Measurements from ENCODE around the gene GPR107. TPM values are rescaled to one million over a fixed set of nuclear protein-coding genes. Genes with fewer than 3 reads are reported as not detected.

The GPR107 gene
- total and polyA plus RNA-seq, 2 of the 8 experiments (the other 6 are each of a cell fraction or from before 2014, with no cell fraction given) = 19.3 to 30.7 TPM

DNA sequence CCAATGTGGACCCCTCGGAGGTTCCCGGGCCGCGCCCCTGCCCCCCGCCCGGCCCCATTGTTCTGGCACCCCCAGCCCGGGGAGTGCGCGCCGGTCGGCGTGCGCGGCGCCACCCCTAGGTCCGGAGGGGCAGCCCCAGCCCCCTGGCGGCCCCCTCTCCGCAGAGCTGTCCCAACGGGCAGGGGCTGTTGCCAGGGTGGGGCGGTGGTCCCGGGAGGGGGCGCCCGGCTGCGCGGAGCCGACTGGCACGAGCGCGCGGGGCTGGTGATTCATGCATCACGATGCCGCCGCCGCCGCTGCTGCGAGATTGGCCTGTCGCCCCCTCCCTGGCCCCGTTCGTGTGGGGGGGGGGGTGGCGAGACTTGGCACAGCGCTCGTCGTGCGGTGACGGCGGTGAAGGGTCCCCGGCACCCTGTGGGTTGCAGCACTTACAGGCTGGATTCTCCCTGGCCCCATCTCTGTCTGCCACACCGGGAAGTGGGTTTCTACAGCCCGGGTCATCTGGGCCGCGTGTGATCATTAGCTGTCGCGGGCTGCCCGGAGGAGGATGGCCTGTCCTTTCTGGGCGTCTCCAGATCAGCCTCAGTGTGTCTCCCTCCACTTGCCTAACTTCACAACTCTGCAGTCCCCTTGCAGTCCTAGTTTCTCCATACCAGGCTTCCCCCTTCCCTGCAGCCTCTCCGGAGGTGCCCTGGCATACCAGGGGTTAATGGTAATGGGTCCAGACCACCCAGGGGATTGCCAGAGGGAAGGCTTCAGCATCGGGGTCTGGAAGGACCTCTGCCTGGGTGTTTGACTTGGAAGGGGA lies 119.4 kb downstream of the GPR107 start (continued):
- TF ChIP-seq YY1 (IDR thresholded peaks at IDR 0.05; ENCODE audit: low read depth, low read length) = no peak
